ENCODE measurements around the gene ARHGEF12.

The ARHGEF12 gene

DNA sequence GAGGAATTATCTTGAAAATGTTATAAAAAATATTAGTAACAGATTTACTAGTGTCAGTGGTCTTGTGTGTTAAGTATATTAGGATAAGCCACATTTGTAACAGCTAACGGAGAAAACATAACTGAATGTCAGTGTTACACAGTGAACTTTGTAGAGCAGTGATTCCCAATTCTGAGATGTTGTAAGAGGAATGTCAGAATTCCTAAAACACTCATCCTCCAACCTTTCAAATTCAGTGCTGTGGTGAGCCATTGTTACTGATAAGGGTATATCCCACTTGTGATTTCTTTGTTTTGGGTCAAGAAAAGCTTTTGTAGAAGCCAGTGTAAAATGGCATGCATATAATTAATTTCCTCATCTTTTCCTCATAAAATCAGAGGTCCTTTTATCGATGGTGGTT is 61.9 kb downstream of the ARHGEF12 start:
- Mint-ChIP-seq H3K36me3 (ENCODE audit: low read depth) (no peaks in the 10 kb centered on the region), H3K4me1 (ENCODE audit: low read depth) (no peaks in the 10 kb centered on the region), H3K9me3 (no peaks in the 10 kb centered on the region), H3K27ac (no peak overlapping the region), H3K4me3 (no peak overlapping the region), H3K27me3 (peaks cover 28% of the 10 kb centered on the region)

DNA sequence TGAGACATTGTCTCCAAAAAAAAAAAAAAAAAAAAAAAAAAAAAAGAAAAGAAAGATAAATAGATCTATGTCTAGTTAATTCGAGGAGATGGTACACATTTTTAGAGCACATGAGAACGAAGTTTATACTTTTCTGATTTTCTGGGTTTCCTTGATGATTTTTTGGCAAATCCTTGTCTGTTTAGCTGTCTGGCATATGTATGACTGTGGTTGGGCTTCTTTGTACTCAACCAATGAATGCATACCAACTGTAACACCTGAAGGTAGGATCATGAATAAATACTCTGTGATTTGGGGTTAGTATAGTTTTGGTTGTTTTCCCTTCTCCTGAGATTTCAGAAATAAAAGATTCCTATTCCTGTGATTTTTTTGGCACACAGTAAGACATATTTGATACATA is 63.1 kb downstream of the ARHGEF12 start:
- Mint-ChIP-seq H3K27ac (no peak overlapping the region), H3K9me3 (no peaks in the 10 kb centered on the region), H3K36me3 (ENCODE audit: low read depth) (no peaks in the 10 kb centered on the region), H3K27me3 (peaks cover 29% of the 10 kb centered on the region), H3K4me3 (no peak overlapping the region), H3K4me1 (ENCODE audit: low read depth) (no peaks in the 10 kb centered on the region)

DNA sequence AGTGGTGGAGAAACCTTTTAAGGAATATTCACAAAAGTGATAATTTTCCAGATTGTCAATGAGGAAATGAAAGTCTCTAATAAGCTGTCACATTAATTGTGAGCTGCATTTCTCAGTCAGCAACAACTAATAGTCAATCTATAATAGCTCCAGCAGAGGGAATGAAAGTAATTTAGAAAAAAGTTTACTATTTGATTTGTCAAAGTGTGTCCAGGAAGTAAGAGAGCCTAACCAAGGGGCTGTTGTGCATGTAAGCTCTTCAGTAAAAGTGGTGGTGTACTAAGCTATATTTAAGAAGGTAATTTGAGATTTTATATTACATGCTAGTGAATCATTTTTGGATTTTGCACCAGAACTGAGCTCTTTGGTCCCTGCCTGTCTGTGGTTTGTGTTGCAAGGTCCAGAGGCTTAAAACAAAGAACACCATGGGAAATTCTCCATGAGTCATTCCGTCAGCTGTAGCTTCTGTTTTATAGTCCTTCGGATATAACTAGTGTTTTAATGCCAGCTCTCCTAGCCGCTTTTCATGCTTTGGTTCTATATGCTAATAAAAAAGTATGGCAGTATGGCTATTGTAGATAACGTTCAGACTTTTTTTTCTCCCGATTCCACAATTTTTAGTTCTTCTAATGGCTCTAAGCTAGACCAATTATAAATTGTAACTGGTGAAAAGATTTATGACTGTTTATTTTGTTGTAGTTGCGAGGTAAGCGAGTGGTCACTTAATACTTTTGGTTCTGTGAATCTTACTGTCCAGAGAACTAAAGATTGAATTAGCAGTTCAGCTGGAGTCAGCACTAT is 64.6 kb downstream of the ARHGEF12 start:
- Mint-ChIP-seq H3K4me1 (ENCODE audit: low read depth) (no peaks in the 10 kb centered on the region), H3K27ac (no peak overlapping the region), H3K9me3 (no peaks in the 10 kb centered on the region), H3K36me3 (ENCODE audit: low read depth) (no peaks in the 10 kb centered on the region), H3K4me3 (no peak overlapping the region), H3K27me3 (peaks cover 36% of the 10 kb centered on the region)

DNA sequence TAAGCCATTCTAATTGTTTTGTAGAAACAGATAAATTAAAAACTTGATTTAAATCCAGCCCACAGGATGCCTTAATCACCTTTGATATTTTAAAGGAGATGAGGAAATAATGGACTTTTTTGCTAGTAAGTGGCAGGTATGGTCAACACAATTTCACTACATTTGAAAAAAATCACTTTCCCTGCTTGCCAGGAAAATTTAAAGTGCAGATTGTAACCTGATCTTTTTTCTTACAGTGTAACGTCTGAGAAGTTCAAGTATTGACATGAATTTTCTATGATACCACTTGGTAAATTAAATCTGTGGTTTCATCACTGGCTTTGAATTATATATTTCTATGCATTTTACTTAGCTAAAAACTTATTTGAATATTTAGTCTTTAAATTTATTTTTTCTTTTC is 65.3 kb downstream of the ARHGEF12 start:
- peaks cover 31% of the 10 kb centered on the region for H3K27me3 Mint-ChIP-seq
- no peaks in the 10 kb centered on the region for H3K9me3 Mint-ChIP-seq
- no peaks in the 10 kb centered on the region for H3K36me3 Mint-ChIP-seq (ENCODE audit: low read depth)
- H3K4me1 Mint-ChIP-seq (ENCODE audit: low read depth) = no peaks in the 10 kb centered on the region
- no peak overlapping the region for H3K27ac Mint-ChIP-seq
- no peak overlapping the region for H3K4me3 Mint-ChIP-seq

DNA sequence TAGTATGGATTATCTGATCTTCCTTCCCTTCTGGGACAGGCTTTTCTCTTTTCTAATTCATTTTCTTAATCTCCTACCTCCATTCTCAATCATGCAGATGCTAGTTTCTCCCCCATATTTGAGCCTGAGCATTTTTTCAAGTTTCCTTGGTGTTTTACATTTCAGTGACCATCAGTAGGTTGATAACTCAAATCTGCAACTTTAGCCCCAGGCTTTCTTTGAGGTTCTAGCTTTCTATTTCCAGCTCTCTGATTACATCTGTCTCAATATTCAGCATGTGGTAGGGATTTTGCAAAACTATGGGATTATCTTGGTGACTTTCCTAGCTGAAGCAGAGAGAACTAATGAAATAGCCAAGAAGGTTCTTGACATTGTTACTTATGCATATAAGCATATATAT is 67.8 kb downstream of the ARHGEF12 start:
- H3K27ac Mint-ChIP-seq = no peak overlapping the region
- no peaks in the 10 kb centered on the region for H3K4me1 Mint-ChIP-seq (ENCODE audit: low read depth)
- H3K27me3 Mint-ChIP-seq = peaks cover 26% of the 10 kb centered on the region
- H3K4me3 Mint-ChIP-seq = no peak overlapping the region
- no peaks in the 10 kb centered on the region for H3K36me3 Mint-ChIP-seq (ENCODE audit: low read depth)
- no peaks in the 10 kb centered on the region for H3K9me3 Mint-ChIP-seq

DNA sequence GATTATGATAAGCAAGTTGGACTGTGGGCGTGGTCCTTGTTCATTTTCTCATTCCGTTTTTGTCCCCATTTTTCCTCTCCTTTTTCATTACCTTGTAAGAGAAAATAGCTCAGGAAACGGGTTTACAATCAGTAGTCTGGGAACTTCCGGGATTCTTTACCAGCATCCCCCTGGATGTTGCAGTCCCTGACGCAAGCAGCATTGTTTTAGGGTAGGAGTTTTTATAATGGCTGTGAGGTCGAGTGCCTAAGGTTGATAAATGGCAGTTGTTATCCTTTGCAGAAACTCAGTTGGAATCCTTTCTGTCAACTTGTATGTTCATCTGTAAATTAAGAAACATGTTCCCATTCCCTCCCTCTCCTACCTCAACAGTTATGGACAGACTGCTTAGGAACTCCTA is 68.3 kb downstream of the ARHGEF12 start:
- H3K27me3 Mint-ChIP-seq = peaks cover 22% of the 10 kb centered on the region
- no peaks in the 10 kb centered on the region for H3K9me3 Mint-ChIP-seq
- no peak overlapping the region for H3K27ac Mint-ChIP-seq
- no peaks in the 10 kb centered on the region for H3K36me3 Mint-ChIP-seq (ENCODE audit: low read depth)
- no peak overlapping the region for H3K4me3 Mint-ChIP-seq
- no peaks in the 10 kb centered on the region for H3K4me1 Mint-ChIP-seq (ENCODE audit: low read depth)

DNA sequence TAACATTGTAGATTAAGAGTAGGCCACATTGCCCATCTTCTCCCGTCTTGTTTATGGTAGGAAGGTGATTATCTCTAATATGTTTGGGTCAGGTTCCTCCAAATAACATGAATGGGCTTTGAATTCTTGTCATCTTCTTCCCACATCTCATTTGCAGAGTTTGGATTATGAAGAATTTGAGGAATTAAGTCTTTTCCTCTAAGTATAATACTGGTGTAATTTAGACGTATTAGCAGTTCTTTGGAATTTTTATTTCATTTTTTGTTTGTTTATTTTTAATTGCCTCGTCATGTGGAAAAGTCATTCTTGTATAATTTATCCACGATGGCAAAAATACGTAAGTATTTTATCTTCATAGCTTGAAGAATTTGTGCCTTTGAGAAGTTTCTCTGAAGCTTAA is 73.4 kb downstream of the ARHGEF12 start:
- Mint-ChIP-seq H3K27ac (no peak overlapping the region), H3K27me3 (peaks cover 7% of the 10 kb centered on the region), H3K4me1 (ENCODE audit: low read depth) (no peaks in the 10 kb centered on the region), H3K36me3 (ENCODE audit: low read depth) (peaks cover 11% of the 10 kb centered on the region), H3K9me3 (no peaks in the 10 kb centered on the region), H3K4me3 (no peak overlapping the region)

DNA sequence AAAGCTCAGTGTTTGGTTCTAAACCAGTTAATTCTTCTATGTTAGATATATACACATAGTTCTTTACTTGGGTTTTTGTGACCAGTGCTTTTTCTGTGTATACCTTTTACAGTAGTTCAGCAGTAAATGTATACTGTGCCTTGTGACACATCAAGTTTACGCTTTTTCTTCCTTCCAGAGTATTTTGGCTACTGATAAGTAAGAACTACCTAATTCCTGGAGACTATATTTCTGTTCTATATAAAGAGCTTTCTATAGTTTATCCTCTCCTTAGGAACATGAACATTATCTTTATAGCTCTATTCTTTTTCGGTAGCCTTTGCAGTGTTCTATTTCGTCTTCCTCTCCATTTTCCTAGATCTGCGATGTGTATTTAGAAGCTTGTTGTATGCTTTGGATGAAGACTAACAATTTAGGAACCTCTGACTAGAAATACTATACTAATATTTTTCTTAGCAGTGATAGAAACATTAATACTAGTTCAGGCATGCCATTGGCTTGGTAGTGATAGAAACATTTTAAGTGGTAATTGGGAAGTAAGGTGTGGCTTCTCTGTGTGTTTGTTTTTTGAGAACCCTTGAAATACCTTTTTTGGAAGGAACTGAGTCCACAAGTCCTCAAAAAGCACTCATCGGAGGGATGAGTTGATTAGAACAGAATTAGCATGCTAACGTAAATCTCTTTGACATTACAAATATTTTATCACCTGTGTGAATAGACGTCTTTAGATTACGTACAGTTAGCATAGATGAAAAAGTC is 74.6 kb downstream of the ARHGEF12 start:
- H3K27ac Mint-ChIP-seq = no peak overlapping the region
- no peaks in the 10 kb centered on the region for H3K9me3 Mint-ChIP-seq
- peaks cover 11% of the 10 kb centered on the region for H3K36me3 Mint-ChIP-seq (ENCODE audit: low read depth)
- peaks cover 3% of the 10 kb centered on the region for H3K27me3 Mint-ChIP-seq
- no peak overlapping the region for H3K4me3 Mint-ChIP-seq
- no peaks in the 10 kb centered on the region for H3K4me1 Mint-ChIP-seq (ENCODE audit: low read depth)

DNA sequence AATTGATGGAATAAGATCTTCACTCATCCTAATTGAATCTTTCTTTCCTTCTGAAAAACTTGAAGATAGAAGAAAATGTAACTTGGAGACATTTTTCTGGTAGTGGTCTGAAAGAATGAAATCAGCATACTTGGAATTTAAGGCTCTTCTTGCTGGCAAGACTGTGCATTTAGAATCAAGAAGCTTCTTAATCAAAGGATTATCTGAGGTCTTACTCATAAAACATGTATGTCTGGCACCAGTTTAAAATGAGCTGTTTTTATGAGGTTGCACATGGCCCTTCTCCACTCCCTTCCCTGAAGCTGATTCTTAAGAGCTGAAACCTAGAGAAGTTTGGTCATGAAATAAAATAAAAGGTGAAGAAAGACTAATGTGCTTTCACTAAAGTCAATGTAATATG is 77.3 kb downstream of the ARHGEF12 start:
- no peaks in the 10 kb centered on the region for H3K9me3 Mint-ChIP-seq
- peaks cover 3% of the 10 kb centered on the region for H3K27me3 Mint-ChIP-seq
- H3K4me3 Mint-ChIP-seq = no peak overlapping the region
- H3K4me1 Mint-ChIP-seq (ENCODE audit: low read depth) = no peaks in the 10 kb centered on the region
- peaks cover 15% of the 10 kb centered on the region for H3K36me3 Mint-ChIP-seq (ENCODE audit: low read depth)
- H3K27ac Mint-ChIP-seq = no peak overlapping the region

DNA sequence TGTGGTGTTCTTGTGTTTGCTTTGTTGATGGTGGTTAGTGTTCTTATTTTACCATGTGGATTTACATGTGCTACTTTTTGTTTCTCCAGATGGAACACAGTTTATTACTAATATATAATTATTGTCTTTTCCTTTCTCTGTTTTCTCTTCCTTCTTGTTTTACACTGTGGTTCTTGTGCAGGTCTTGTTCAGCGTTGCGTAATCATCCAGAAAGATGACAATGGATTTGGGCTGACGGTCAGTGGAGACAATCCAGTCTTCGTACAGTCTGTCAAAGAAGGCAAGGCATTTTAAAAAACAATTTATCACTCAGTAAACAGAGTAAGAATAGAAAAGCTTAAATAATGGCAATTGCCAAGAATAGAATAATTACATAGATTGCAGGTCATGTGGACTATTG is 84.4 kb downstream of the ARHGEF12 start:
- H3K4me1 Mint-ChIP-seq (ENCODE audit: low read depth) = peaks cover 10% of the 10 kb centered on the region
- H3K4me3 Mint-ChIP-seq = no peak overlapping the region
- no peaks in the 10 kb centered on the region for H3K27me3 Mint-ChIP-seq
- H3K36me3 Mint-ChIP-seq (ENCODE audit: low read depth) = peaks cover 10% of the 10 kb centered on the region
- no peak overlapping the region for H3K27ac Mint-ChIP-seq
- no peaks in the 10 kb centered on the region for H3K9me3 Mint-ChIP-seq

DNA sequence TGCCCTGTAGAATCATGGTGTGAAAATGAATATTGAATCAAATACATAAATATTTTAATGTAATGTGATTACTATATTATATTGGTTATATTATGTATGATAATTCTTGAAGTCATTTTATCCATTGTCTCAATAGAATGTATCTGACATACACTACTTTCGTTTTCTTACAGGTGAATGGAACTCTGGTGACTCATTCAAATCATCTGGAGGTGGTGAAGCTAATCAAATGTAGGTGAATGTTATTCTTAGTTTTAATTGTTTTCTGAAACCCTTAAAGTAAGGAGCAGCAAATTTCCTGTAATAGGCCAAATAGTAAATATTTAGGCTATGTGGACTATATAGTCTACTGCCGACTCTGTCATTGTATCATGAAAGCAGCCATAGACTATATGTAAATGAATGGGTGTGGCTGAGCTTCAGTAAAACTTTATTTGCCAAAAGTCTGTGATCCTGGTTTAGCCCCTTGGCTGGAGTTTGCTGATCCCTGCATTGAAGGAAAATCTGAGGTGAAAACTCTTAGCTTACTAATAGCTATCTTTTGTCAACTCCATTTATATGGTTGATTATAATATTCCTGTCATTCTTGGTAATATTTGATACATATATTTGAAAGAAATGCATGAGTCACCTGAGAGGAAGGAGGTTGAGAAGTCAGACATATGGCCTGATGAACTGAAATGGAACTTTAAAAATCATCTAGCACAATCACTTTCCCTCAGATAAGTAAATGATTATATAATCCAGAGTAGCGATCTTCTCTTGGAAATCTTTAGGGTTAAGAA is 88.2 kb downstream of the ARHGEF12 start:
- no peak overlapping the region for H3K27ac Mint-ChIP-seq

DNA sequence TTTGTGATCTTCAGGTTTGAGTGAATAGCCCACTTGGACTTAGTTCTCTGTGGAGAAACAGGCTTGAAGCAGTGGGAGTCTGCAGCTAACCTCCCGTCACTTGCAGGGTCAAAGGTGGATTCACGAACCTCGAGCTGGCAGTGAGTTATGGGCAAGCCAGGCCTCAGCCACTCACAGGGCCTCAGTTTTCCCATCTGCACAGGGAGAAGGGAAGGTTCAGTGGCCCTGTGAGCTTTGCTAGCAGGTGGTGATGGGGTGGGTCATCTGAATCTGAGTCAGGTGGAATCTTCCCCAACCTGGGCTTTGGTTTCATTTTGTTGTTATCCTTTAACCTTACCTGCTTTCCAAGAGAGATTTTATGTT is 88.7 kb downstream of the ARHGEF12 start:
- H3K27ac Mint-ChIP-seq = no peak overlapping the region

More for the DNA sequence above, 88.2 kb downstream of the ARHGEF12 start:
- Mint-ChIP-seq H3K36me3 (ENCODE audit: low read depth) (peaks cover 14% of the 10 kb centered on the region), H3K27me3 (no peaks in the 10 kb centered on the region), H3K4me3 (no peak overlapping the region), H3K9me3 (no peaks in the 10 kb centered on the region), H3K4me1 (ENCODE audit: low read depth) (peaks cover 10% of the 10 kb centered on the region)

DNA sequence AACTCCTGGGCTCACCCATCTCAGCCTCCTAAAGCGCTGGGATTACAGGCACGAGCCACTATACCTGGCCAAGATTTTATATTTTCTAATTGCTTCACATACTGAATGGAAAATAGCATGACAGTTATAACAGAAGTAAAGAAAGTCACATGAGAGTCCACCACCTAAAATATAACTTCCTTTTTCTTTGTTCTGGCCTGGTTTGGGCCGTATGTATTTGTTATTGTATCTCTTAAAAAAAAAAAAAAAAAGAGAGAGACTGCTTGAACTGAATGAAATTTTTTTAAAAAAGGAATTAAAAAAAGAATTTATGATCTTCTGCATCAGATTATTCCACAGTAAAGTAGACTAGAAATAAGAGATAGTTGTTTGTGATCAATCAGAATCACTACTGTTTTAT is 89.3 kb downstream of the ARHGEF12 start:
- no peaks in the 10 kb centered on the region for H3K27me3 Mint-ChIP-seq

More for the DNA sequence above, 88.7 kb downstream of the ARHGEF12 start:
- H3K27me3 Mint-ChIP-seq = no peaks in the 10 kb centered on the region
- no peaks in the 10 kb centered on the region for H3K9me3 Mint-ChIP-seq
- no peak overlapping the region for H3K4me3 Mint-ChIP-seq
- H3K36me3 Mint-ChIP-seq (ENCODE audit: low read depth) = peaks cover 14% of the 10 kb centered on the region
- peaks cover 10% of the 10 kb centered on the region for H3K4me1 Mint-ChIP-seq (ENCODE audit: low read depth)

DNA sequence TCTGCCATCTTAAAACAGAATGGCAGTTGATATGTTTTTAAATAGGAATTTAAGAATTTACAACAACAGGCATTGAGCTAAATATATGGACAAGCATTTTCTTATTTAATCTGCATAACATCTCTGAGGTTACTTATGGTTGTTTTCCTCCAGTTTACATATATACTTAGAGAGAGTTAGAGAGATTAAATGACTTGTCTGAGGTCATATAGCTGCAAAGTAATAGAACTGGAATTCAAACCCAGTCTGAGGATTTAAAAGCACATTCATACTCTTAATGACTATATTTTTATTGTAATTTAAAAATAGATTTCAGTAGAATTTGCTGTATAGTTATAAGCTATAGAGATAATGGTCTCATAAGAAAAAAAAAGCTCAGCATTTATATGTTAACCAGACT is 93.9 kb downstream of the ARHGEF12 start:
- Mint-ChIP-seq H3K4me1 (ENCODE audit: low read depth) (peaks cover 18% of the 10 kb centered on the region), H3K36me3 (ENCODE audit: low read depth) (peaks cover 28% of the 10 kb centered on the region), H3K27me3 (no peaks in the 10 kb centered on the region), H3K9me3 (no peaks in the 10 kb centered on the region), H3K4me3 (no peak overlapping the region), H3K27ac (no peak overlapping the region)

More for the DNA sequence above, 89.3 kb downstream of the ARHGEF12 start:
- no peaks in the 10 kb centered on the region for H3K9me3 Mint-ChIP-seq
- H3K4me1 Mint-ChIP-seq (ENCODE audit: low read depth) = peaks cover 10% of the 10 kb centered on the region
- no peak overlapping the region for H3K4me3 Mint-ChIP-seq
- H3K36me3 Mint-ChIP-seq (ENCODE audit: low read depth) = peaks cover 14% of the 10 kb centered on the region
- no peak overlapping the region for H3K27ac Mint-ChIP-seq

DNA sequence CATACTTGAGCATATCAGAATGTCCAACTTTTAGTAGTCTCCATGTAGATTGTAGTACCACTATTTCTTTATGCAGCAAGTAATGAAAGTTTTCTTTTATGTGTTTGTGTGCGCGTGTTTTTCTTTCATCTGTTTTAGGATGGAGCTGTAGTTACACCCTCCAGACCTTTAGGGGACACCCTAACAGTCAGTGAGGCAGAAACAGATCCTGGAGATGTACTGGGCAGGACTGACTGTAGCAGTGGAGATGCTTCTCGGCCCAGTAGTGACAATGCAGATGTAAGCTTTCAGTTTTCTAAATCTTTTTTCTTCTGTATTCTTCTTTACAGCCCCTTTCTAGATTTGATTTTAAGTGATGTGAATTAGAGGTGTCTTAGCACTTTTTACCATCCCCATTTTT is 95.4 kb downstream of the ARHGEF12 start:
- Mint-ChIP-seq H3K9me3 (no peaks in the 10 kb centered on the region), H3K4me1 (ENCODE audit: low read depth) (peaks cover 18% of the 10 kb centered on the region), H3K27me3 (no peaks in the 10 kb centered on the region), H3K4me3 (peak overlapping the region; percentile 62), H3K27ac (peak overlapping the region; percentile 86), H3K36me3 (ENCODE audit: low read depth) (peaks cover 29% of the 10 kb centered on the region)
